HG02970 (cell line): ENCODE measurements around the gene LHX6.

Source experiments
- ATAC-seq: cut with Tn5 transposase; IDR thresholded peaks from one replicate; pipeline ENCODE4 v1.9.1; 2021; ENCODE audit warnings: mild to moderate bottlenecking, moderate library complexity, moderate number of reproducible peaks; ENCODE audit not compliant: unreplicated experiment, low FRiP score

The LHX6 gene

GRCh38 chr9:122193651-122194050, 35.1 kb downstream of the LHX6 start:
- ATAC-seq: no peak

DNA sequence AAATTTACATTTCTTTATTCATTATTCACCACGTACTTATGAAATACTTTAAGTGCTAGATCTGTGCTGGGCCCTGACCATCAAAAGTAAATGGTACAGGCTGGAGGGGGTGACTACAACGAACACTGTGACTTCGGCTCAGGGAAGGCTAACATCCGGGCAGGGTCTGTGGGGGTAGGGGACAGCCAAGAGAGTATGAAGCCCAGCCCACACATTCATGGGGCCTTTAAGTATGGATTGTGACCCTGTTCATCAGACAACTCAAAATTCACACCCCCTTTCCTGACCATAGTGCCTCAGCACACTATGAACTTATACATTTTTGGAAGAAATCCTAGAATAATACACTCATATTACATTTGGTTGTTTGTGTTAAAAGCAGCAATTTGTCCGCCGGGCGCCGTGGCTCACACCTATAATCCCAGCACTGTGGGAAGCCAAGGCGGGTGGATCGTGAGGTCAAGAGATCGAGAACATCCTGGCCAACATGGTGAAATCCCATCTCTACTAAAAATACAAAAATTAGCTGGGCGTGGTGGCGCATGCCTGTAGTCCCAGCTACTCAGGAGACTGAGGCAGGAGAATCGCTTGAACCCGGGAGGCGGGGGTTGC, 35.7 kb downstream of the LHX6 start:
- no peak for ATAC-seq

GRCh38 chr9:122192261-122192875, 36.4 kb downstream of the LHX6 start:
- ATAC-seq: no peak

DNA sequence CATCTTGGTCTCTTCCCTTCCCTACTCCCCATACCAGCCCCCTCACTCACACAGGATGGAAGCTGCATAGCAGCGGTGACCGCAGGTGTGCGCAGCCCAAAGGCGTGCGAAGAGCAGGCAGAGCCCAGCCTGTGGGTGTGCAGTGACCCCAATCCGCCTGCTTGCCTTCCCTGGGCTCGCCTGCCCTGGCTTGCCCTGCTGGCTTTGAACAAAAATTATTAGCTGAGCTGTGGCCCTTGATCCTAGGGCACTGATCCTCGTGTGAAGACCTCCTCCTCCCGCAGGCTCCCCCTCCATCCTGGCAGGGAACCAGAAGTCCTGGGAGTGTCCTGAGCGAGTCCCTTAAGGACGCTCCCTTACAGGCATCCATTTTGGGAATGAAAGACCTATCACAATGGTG, 37.2 kb downstream of the LHX6 start:
- ATAC-seq: no peak

DNA sequence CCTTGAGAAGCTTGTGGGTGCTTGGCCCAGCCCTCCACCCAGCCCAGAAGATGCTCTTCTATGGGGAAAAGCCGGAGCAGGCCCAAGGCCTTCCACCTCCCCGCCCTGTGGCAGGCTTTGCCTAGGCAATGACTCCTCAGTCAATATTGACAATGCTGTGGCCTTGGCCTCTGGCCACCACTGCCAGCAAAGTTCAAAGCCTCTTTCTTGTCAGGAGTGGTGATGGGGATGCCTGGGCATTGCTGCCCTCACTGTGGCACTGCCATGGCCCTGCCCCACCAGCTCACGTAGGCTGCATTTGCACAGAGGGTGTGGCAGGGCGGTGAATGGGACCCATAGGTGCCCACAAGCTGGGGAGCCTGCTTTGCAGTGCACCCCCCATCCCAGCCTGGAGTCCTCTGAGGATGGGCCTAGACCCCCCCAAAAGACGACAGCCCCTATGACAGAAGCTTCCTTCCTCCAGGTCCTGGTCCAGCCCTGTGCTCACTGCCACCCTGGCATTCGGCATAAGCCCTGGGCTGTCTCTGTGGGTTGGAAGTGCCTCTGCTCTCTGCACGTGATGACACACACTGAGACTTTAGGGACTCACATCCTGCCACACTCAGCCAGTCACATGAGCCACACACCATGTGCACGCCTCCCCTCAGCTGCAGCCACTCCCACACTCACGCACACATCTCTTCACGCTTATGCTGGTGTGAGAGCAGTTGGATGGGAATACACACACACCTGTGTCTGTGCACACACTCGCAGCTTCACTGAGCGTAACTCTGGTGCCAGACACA, 38.0 kb downstream of the LHX6 start:
- ATAC-seq: no peak

DNA sequence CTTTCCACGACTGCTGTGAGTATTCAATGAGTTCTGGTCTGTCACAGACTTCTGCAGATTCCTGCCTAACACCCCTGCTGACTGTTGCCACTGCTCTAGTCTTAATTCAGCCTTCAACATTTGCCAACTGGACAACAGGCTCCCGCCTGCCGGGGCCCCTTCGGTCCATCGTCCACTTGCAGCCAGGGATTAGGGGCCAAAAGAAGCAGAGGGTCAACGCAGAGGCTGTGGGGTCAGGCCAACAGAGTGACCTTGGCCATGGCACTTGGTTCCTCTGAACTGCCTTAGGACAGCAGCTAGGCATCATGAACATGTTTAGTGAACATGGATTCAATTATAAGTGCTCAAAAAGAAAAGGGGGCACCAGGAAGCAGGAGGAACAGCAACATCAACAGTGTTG, 40.4 kb downstream of the LHX6 start:
- ATAC-seq: no peak

GRCh38 chr9:122186777-122187470, 41.8 kb downstream of the LHX6 start:
- ATAC-seq: no peak

DNA sequence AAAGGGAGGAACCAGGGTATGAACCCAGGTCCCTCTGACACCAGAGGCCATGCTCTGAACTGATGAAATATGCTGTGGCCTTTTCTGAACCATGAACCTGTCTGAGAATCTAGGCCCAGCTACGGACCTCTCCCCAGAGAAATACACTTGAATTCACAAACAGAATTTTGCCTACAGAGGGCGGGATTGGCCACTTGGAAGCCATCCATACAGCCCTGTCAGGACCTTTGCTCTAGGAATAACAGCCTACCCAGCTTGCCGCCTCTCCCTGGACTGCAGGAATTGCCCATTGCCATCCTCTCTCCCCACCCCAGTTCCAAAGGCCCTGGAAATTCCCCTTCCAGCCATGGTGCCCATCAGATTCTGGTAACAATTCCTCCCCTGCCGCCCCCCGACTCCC, 42.5 kb downstream of the LHX6 start:
- no peak for ATAC-seq

DNA sequence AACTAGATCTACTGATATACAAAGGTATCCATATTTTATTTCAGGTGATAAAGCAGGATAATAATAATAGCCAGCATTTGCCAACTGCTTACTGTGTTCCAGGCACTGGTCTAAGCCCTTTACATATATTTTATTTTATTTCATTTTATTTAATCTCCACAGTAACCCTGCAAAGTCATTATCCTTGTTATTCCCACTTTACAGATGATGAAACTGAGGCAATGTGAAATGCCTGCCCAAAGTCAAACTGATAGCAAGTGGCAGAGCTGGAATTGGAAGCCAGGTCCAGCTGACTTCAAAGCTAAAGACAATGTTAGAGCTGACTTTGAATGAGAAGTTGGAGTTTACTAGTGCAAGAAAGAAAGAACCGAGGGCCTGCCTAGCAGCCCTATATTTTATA, 44.2 kb downstream of the LHX6 start:
- no peak for ATAC-seq

DNA sequence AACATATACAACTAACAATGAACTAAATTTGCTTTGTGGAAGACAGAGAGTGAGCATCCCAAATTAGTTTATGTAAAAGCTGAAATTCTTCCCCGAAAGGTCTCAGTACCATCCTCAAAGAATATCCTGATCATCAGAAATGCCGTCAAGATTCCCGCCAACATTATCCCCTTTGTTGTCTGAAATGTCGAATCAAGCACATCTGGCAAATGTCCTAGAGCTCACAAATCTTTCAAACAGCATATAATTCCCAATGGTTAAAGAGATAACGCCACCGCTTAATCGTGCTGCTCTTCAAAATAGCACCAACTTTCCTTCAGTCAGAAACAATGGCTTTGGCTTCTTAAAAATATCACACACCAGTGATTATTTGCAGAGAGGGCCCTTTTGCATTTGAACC, 45.3 kb downstream of the LHX6 start:
- no peak for ATAC-seq

DNA sequence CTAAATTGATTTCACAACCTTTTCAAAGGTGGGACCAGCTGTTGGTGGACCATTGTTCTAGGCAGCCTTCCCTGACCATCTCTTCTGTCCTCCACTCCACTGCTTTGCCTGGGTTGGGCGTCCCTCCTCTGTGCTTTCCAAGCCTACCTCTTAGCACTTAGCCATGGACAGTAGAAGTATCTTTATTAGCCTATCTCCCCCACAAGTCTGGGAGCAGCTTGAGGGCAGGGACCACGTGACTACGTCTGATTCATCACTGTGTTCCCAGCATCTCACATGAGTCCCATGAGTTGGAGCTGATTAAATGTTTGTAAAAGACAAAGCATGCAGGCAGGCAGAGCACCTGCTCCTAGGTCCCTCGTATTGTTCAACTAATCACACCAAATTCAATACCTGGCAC, 48.1 kb downstream of the LHX6 start:
- ATAC-seq: no peak

GRCh38 chr9:122179690-122180074, 49.1 kb downstream of the LHX6 start:
- ATAC-seq: no peak

GRCh38 chr9:122179054-122179689, 49.6 kb downstream of the LHX6 start:
- no peak for ATAC-seq

GRCh38 chr9:122176916-122177315, 51.8 kb downstream of the LHX6 start:
- ATAC-seq: no peak

GRCh38 chr9:122173670-122174069, 55.1 kb downstream of the LHX6 start:
- ATAC-seq: no peak

DNA sequence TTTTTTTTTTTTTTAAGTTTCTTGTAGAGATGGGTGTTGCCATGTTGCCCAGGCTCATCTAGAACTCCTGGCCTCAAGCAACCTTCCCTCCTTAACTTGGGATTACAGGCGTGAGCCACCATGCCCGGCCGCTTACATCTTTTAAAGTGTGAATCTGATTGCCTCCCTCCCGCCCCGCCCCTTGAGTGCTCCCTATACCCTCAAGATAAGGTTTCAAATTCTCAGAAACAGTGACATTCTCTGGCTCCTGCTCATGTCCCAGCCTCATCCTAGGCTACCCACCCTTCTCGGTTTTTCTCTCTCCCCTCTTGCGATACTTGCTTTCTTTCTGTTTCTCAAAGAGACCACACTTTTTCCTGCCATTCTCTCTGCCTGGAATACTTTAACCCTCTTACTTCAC, 56.6 kb downstream of the LHX6 start:
- no peak for ATAC-seq

GRCh38 chr9:122168356-122168755, 60.4 kb downstream of the LHX6 start:
- ATAC-seq: no peak

DNA sequence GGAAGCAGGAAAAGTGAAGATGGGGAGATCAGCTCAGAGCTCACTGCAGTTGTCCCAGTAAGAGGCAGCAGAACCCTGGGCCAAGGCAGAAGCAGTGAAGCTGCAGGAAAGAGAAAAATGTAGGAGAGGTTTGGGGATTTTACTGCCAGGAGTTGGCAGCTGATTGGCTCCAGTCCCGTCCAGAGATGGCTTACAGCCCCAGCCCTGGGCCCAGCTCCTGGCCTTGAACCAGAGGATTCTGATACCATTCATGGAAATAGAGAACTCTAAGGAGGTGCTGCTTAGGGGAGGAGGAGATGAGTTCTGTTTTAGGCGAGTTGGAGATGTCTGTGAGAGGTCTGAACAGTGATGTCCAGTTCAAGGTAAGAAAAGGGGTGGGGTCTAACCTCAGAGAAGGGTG, 64.5 kb downstream of the LHX6 start:
- ATAC-seq: no peak

DNA sequence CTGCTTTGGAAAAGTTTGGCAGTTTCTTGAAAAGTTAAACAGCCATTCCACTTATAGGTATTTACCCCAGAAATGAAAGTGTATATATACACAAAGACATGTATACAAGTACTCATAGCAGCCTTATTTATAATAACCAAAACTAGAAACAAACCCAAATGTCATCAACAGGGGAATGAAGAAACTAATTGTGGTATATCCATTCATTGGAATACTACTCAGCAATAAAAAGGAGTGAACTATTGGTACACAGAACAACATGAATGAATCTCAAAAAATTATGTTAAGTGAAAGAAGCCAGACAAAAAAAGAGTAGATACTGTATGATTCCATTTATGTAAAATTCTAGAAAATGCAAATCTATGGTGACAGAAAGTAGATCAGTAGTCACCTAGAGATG, 66.3 kb downstream of the LHX6 start:
- ATAC-seq: no peak

DNA sequence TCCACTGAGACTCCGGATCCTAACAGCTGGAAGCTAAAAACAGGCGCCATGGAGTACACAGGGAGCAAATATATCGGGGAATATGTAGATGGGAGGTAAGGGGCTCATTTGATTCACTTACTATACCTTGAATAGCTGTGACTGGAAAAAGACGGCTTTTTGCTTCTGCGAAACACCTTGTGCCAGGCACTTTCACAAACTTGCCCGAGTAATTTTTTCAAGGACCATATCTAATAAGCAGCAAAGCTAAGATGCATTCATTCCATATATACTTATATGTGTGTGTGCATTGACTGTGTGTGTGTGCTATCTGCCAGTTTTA, 68.9 kb downstream of the LHX6 start:
- ATAC-seq: no peak
